GM19467 (cell line): ENCODE measurements around the gene GNG7.
"Not testable (repeated sequence)": the region's sequence is repeated elsewhere in the genome, so short reads cannot be mapped to it uniquely, and the experiment has no call there.

Source experiments
- ATAC-seq: cut with Tn5 transposase; IDR thresholded peaks from one replicate; pipeline ENCODE4 v1.9.1; 2021; ENCODE audit warnings: mild to moderate bottlenecking, moderate library complexity; ENCODE audit not compliant: unreplicated experiment

The GNG7 gene

GRCh38 chr19:2579678-2580280 lies 122.7 kb downstream of the GNG7 start:
- no peak for ATAC-seq

GRCh38 chr19:2578901-2579677 lies 123.4 kb downstream of the GNG7 start:
- ATAC-seq, result no peak

DNA sequence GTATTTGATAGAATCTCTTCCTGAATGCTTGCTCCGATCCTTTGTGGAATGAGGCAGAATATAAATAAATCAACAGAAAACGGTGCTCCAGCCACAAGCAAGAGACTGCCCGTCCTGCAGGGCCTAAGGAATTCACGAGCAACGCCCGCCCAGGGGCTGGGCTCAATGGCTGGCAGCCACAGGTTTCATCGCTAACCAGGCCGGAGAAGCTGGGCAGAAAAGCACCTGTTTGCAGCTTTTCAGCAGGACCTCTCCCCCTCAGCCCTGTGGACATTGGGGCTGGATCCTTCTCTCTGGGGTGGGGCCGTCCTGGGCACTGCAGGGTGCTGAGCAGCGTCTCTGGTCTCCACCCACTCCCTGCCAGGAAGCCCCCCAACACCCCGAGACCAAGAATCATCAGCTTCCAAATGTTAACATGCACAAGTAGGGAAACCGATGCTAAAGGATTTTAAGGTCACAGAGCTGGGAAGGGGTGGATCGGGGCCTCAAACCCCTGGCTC lies 124.1 kb downstream of the GNG7 start:
- no peak for ATAC-seq

DNA sequence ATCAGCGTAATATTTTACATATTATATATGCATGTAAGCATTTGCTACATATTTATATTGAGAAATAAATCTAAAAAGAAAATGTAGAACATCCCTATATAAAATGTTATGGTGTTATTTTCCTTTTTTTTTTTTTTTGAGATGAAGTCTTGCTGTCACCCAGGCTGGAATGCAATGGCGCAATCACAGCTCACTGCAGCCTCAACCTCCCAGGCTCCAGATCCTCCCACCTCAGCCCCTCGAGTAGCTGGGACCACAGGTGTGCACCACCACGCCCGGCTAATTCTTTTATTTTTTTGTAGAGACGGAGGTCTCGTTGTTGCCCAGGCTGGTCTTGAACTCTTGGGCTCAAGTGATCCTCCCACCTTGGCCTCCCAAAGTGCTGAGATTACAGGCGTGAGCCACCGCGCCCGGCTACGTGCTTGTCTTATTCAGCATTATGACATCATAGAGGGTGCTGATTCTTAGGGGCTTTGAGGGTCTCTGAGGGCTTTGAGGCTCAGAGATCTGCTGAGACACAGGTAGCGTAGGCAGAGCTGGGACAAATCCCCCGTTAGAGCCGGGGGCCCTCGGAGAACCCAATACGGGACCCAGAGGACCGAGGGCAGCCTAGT lies 124.7 kb downstream of the GNG7 start:
- ATAC-seq, result no peak

DNA sequence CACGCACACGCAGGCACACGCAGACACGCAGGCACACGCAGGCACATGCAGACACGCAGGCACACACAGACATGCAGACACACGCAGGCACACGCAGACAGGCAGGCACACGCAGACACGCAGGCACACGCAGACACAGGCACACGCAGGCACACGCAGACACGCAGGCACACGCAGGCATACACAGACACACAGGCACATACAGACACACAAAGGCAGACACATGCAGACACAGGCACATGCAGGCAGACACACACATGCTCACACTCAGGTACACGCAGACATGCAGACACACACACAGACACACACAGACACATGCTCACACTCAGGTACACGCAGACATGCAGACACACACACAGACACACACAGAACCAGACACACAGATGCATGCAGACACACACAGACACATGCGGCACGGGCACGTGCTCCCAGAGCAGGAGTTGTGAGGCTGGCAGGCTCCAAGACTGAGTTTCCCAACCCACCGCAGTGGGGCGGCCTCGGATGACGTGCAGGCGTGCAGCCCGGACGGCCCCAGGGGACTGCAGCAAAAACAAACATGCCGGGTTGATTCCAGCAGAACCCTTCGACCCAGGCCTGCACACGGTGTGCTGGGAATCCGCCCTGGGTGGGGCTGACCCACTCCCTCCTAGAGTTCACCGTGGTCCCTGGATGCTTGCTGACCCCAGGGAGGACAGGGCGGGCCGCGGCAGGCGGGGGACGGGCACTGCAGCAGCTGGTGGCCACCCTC lies 126.6 kb downstream of the GNG7 start:
- no peak for ATAC-seq

DNA sequence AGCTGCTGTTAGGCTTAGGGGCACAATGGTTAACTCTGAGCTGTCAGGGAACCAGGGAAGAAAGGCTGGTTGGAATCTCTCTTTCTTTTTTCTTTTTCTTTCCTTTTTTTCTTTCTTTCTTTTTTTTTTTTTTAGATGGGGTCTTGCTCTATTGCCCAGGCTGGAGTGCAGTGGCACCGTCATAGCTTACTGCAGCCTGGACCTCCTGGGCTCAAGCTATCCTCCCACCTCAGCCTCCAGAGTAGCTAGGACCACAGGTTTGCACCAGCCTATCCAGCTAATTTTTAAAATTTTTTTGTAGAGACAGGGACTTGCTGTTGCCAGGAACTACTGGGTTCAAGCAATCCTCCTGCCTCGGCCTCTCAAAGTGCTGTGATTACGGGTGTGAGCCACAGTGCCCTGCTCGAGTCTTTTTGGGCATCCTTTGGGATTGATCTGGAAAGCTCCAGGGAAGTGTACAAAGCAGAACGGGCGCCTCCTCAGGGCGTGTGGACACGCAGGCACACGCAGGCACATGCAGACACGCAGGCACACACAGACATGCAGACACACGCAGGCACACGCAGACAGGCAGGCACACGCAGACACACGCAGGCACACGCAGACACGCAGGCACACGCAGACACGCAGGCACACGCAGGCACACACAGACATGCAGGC lies 127.4 kb downstream of the GNG7 start:
- no peak for ATAC-seq

- ATAC-seq, result no peak
Observed at GRCh38 chr19:2574478-2574931, 128.0 kb downstream of the GNG7 start.

GRCh38 chr19:2573916-2574315 lies 128.6 kb downstream of the GNG7 start:
- ATAC-seq, result no peak

- not testable (repeated sequence) for ATAC-seq
Observed at GRCh38 chr19:2572152-2572551, 130.3 kb downstream of the GNG7 start.

- ATAC-seq, result no peak
Observed at GRCh38 chr19:2569596-2570465, 132.7 kb downstream of the GNG7 start.

DNA sequence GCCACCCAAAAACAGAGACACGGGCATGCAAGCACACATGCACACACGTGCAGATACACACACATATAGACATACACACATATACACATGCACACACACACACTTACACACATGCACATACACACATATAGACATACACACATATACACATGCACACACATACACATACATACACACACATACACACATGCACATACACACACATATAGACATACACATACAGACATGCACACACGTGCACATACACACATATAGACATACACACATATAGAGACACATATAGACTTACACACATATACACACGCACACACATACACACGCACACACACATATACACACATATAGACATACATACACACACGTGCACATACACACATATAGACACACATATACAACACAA lies 134.5 kb downstream of the GNG7 start:
- no peak for ATAC-seq

- no peak for ATAC-seq
Observed at GRCh38 chr19:2567580-2567979, 134.9 kb downstream of the GNG7 start.

DNA sequence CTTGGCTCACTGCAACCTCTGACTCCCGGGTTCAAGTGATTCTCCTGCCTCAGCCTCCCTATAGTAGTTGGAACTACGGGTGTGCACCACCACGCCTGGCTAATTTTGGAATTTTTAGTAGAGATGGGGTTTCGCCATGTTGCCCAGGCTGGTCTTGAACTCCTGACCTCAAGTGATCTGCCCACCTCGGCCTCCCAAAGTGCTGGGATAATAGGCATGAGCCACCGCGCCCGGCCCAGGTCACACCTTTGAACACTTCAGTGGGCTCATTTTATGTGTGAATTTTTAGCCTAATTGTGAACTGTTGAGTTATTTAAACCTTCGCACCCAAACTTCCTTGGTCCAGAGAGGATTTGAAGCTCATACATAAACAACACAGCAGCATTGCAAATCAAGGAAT lies 138.9 kb downstream of the GNG7 start:
- not testable (repeated sequence) for ATAC-seq

- ATAC-seq, result peak; percentile 69
Observed at GRCh38 chr19:2561895-2562294, 140.6 kb downstream of the GNG7 start.

GRCh38 chr19:2561221-2561620 lies 141.3 kb downstream of the GNG7 start:
- no peak for ATAC-seq

GRCh38 chr19:2560369-2560768 lies 142.1 kb downstream of the GNG7 start:
- no peak for ATAC-seq

DNA sequence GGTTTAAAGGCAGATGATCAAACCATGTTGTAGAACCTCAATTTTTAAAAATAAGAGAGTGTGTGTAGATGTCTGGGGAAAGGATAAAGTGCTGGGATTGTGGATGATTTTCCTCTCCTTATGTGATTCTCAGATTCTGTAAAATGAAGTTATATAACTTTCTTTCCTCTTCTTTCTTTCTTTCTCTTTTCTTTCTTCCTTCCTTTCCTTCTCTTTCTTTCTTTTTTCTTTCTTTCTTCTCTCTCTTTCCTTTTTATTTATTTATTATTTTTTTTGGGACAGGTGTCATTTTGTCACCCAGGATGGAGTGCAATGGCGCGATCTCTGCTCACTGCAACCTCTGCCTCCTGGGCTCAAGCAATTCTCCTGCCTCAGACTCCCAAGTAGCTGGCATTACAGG lies 144.0 kb downstream of the GNG7 start:
- ATAC-seq, result no peak

DNA sequence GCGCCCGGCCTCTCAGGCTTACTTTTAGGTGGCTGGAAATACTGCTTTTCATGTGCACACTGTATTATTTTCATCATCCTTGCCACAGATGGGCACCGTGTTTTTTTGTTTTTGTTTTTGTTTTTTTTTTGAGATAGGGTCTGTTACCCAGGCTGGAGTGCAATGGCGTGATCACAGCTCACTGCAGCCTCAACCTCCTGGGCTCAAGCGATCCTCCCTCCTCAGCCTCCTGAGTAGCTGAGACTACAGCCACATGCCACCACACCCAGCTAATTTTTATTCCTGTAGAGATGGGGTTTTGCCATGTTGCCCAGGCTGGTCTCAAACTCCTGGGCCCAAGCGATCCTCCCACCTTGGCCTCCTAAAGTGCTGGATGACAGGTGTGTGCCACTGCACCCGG lies 144.4 kb downstream of the GNG7 start:
- ATAC-seq, result not testable (repeated sequence)

DNA sequence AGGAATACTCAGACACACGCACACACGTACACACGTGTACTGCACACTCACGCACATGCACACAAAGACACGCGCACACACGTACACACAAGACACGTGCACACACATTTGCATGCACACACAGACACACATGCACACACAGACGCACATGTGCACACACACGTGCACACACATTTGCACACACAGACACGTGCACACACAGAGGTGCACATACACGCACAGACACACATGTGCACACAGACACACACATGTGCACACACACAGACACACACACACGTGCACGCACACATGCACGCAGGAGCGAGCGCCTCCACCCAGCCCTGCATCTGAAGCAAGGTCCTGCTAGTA lies 145.4 kb downstream of the GNG7 start:
- no peak for ATAC-seq
